ENCODE results near the gene OGFOD3. TPM values are rescaled to one million over a fixed set of nuclear protein-coding genes. Genes with fewer than 3 reads are reported as not detected.

Gene OGFOD3
- total and polyA plus RNA-seq, 9 of the 15 experiments (the other 6 are each of a cell fraction or from before 2014, with no cell fraction given): 0.69 to 44.7 (median 18.9) TPM

DNA sequence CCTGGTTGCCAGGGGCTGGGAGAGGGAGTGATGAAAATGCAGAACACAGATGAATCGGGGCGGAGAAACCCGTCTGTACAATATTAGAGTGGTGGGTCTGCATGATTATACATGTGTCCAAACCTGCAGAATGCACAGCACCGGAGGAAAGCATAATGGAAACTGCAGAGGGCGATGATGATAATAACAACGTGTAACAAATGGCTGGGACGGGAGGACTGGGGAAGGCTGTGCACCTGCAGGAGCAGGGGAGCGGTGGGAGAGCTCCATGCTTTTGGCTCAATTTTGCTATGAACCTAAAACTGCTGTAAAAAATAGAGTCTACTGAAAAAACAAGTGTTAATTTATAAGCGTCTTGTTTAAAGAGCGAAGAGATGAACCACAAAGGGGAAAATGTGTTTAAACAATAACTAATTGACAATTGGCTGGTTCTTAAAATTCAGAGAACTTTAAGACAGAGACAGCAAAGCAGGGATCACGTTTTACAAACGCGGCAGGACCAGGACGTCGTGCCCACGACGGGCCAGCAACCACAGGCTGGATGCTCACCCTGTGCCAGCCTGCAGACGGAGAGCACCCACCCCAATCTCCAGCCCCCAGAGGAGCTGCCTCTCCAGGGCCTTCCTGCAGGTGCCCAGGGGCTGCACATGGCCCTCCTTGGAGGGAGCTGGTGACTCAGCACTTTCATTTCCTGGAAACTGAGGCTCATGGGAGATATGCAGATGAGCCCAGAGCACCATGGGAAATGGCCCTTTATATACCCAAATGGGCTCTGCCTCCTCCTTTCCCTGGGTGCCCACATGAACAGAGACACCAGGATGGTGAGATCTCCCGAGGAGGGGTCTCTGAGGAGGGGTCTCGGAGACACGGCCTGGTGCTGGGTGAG is 59.7 kb downstream of the OGFOD3 start, which contains the start of gene TEX19 (continued):
- TF ChIP-seq, protein P1, sequence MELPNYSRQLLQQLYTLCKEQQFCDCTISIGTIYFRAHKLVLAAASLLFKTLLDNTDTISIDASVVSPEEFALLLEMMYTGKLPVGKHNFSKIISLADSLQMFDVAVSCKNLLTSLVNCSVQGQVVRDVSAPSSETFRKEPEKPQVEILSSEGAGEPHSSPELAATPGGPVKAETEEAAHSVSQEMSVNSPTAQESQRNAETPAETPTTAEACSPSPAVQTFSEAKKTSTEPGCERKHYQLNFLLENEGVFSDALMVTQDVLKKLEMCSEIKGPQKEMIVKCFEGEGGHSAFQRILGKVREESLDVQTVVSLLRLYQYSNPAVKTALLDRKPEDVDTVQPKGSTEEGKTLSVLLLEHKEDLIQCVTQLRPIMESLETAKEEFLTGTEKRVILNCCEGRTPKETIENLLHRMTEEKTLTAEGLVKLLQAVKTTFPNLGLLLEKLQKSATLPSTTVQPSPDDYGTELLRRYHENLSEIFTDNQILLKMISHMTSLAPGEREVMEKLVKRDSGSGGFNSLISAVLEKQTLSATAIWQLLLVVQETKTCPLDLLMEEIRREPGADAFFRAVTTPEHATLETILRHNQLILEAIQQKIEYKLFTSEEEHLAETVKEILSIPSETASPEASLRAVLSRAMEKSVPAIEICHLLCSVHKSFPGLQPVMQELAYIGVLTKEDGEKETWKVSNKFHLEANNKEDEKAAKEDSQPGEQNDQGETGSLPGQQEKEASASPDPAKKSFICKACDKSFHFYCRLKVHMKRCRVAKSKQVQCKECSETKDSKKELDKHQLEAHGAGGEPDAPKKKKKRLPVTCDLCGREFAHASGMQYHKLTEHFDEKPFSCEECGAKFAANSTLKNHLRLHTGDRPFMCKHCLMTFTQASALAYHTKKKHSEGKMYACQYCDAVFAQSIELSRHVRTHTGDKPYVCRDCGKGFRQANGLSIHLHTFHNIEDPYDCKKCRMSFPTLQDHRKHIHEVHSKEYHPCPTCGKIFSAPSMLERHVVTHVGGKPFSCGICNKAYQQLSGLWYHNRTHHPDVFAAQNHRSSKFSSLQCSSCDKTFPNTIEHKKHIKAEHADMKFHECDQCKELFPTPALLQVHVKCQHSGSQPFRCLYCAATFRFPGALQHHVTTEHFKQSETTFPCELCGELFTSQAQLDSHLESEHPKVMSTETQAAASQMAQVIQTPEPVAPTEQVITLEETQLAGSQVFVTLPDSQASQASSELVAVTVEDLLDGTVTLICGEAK (IDR thresholded peaks at IDR 0.05): no peak
- TF ChIP-seq, protein P1 (CRISPR knock-in tag; IDR thresholded peaks at IDR 0.05): peak; percentile 59; the same call in 1 of the 2 replicates
- peak; percentile 84 for TF ChIP-seq NFE2L1 (tag; IDR thresholded peaks at IDR 0.05; ENCODE audit: borderline replicate concordance, low read depth)
